ENCODE measurements around the gene MICALL1.

The MICALL1 gene

GRCh38 chr22:37894939-37895670, 11.0 kb upstream of the MICALL1 start:
- no peak overlapping the region for H3K4me3 Mint-ChIP-seq
- H3K27ac Mint-ChIP-seq (ENCODE audit: low read depth): peak overlapping the region; percentile 89
- H3K9me3 Mint-ChIP-seq: no peaks in the 10 kb centered on the region
- H3K27me3 Mint-ChIP-seq: no peaks in the 10 kb centered on the region
- DNase-seq (ENCODE audit: low spot score in 2 of 2) (no peak), ATAC-seq (replicated peaks; ENCODE audit: extremely low read depth, poor library complexity, severe bottlenecking) (no peak)
- H3K36me3 Mint-ChIP-seq (ENCODE audit: insufficient read depth): peaks cover under 1% of the 10 kb centered on the region
- peaks cover 10% of the 10 kb centered on the region for H3K4me1 Mint-ChIP-seq

GRCh38 chr22:37896181-37896592, 9.9 kb upstream of the MICALL1 start:
- Mint-ChIP-seq H3K36me3 (ENCODE audit: insufficient read depth) (no peaks in the 10 kb centered on the region), H3K4me3 (peak overlapping the region; percentile 54), H3K4me1 (peaks cover 10% of the 10 kb centered on the region), H3K9me3 (no peaks in the 10 kb centered on the region), H3K27me3 (no peaks in the 10 kb centered on the region), H3K27ac (ENCODE audit: low read depth) (peak overlapping the region; percentile 89)
- DNase-seq (ENCODE audit: low spot score in 2 of 2) (peak in 1 of 2 donors; percentile 42), ATAC-seq (replicated peaks; ENCODE audit: extremely low read depth, poor library complexity, severe bottlenecking) (peak; percentile 97)

GRCh38 chr22:37896939-37897338, 9.2 kb upstream of the MICALL1 start:
- peak overlapping the region; percentile 89 for H3K27ac Mint-ChIP-seq (ENCODE audit: low read depth)
- H3K9me3 Mint-ChIP-seq: no peaks in the 10 kb centered on the region
- H3K36me3 Mint-ChIP-seq (ENCODE audit: insufficient read depth): no peaks in the 10 kb centered on the region
- H3K4me3 Mint-ChIP-seq: no peak overlapping the region
- peaks cover 10% of the 10 kb centered on the region for H3K4me1 Mint-ChIP-seq
- ATAC-seq (replicated peaks; ENCODE audit: extremely low read depth, poor library complexity, severe bottlenecking) (no peak), DNase-seq (ENCODE audit: low spot score in 2 of 2) (no peak)
- H3K27me3 Mint-ChIP-seq: no peaks in the 10 kb centered on the region

- Mint-ChIP-seq H3K4me3 (no peak overlapping the region), H3K27ac (ENCODE audit: low read depth) (no peak overlapping the region), H3K9me3 (no peaks in the 10 kb centered on the region), H3K4me1 (peaks cover 10% of the 10 kb centered on the region), H3K27me3 (no peaks in the 10 kb centered on the region), H3K36me3 (ENCODE audit: insufficient read depth) (no peaks in the 10 kb centered on the region)
- no peak for DNase-seq (ENCODE audit: low spot score in 2 of 2)
- no peak for ATAC-seq (replicated peaks; ENCODE audit: extremely low read depth, poor library complexity, severe bottlenecking)
Observed at GRCh38 chr22:37897807-37898206, 8.3 kb upstream of the MICALL1 start.

DNA sequence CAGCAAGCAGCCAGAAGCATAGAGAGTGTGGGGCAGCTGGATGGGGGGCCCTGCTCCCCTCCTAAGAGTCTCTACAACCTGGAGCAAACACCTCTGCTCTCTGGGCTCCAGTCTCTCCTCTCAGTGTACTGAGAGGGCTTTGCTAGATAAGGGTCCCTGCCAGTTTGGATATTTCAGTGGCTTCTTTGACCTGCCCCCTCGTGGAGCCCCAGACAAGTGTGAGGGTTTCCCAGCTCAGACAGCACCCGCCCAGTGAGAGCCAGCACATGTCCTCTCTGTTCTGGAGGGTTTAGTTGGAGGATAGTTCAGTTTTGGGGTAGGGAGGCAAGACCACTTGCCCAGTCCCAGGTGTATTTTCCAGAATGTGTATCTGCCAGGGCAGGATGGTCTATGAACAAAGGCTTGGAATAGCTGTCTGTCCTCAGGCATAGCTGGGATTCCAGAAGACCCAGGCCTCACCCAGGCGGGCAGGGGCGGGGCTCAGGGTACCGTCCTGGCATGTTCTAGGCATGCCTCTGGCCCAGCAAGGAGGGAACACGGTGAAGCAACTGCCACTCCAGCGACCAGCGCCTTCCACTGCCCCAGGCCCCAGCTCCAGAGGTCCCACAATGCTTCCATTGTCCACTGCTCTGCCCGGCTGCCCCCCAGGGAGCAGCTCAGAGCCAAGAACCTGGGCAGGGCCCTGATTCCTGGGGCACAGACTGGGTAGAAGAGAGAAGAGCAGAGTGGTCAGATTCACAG, 7.5 kb upstream of the MICALL1 start:
- H3K4me1 Mint-ChIP-seq: peaks cover 10% of the 10 kb centered on the region
- H3K27ac Mint-ChIP-seq (ENCODE audit: low read depth): peak overlapping the region; percentile 41
- no peak for DNase-seq (ENCODE audit: low spot score in 2 of 2)
- H3K9me3 Mint-ChIP-seq: no peaks in the 10 kb centered on the region
- no peaks in the 10 kb centered on the region for H3K27me3 Mint-ChIP-seq
- ATAC-seq (replicated peaks; ENCODE audit: extremely low read depth, poor library complexity, severe bottlenecking): no peak
- no peaks in the 10 kb centered on the region for H3K36me3 Mint-ChIP-seq (ENCODE audit: insufficient read depth)
- H3K4me3 Mint-ChIP-seq: no peak overlapping the region

GRCh38 chr22:37904572-37905533, 1.2 kb upstream of the MICALL1 start:
- Mint-ChIP-seq H3K4me1 (peaks cover 34% of the 10 kb centered on the region), H3K9me3 (no peaks in the 10 kb centered on the region), H3K4me3 (peak overlapping the region; percentile 82), H3K27ac (ENCODE audit: low read depth) (peak overlapping the region; percentile 86), H3K36me3 (ENCODE audit: insufficient read depth) (peaks cover 9% of the 10 kb centered on the region), H3K27me3 (no peaks in the 10 kb centered on the region)
- no peak for ATAC-seq (replicated peaks; ENCODE audit: extremely low read depth, poor library complexity, severe bottlenecking)
- DNase-seq (ENCODE audit: low spot score in 2 of 2): no peak

- Mint-ChIP-seq H3K36me3 (ENCODE audit: insufficient read depth) (peaks cover 9% of the 10 kb centered on the region), H3K4me3 (peak overlapping the region; percentile 75), H3K4me1 (peaks cover 40% of the 10 kb centered on the region), H3K9me3 (no peaks in the 10 kb centered on the region), H3K27me3 (no peaks in the 10 kb centered on the region), H3K27ac (ENCODE audit: low read depth) (peak overlapping the region; percentile 19)
- DNase-seq (ENCODE audit: low spot score in 2 of 2): no peak
- ATAC-seq (replicated peaks; ENCODE audit: extremely low read depth, poor library complexity, severe bottlenecking): peak; percentile 35
Observed at GRCh38 chr22:37906364-37907008, 389 bp downstream of the MICALL1 start.

DNA sequence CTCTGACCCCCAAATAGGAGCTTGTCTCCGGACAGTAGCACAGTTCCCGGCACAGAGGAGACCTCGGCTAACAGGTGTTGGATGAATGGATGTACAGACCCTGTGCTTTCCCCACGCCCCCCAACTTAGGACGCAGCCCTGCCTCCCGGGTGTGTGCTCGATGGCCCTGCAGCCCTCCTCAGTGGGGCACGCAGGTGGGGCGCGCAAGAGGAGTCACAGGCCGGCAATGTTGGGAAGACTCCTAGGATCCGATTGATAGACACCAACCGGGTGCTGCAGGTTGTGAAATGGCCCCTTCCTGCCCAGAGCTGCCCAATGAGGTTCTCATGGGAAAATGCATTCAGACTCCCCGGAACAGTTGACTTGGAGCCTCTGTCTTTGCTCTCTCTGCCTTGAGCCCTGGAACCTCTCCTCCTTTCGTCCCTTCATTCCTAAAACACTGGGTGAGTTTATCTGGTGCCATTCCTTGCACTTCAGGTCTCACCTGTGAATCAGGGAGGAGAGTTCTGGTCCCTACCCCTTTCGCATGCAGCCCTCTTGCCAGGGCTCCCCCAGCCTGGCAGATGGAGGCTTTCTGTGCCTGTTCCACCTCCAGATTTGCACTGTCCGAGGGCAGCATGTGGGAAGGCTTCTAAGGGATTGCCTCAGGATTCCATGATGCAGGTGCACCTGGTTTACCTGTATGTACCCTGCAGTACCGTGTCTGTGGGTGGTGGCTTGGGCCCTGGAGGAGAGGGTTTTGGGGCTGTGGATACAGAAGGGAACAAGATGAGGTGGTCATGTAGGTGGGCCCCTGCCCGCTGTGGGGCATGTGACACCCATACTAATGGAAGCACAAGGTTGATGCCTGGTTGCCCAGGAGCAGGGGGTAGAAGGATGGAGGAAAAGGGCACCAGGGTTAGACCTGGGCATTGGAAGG, 1.2 kb downstream of the MICALL1 start:
- peak overlapping the region; percentile 75 for H3K4me3 Mint-ChIP-seq

GRCh38 chr22:37909766-37910165, 3.7 kb downstream of the MICALL1 start:
- H3K4me3 Mint-ChIP-seq: no peak overlapping the region
- H3K27me3 Mint-ChIP-seq: no peaks in the 10 kb centered on the region
- peaks cover 50% of the 10 kb centered on the region for H3K4me1 Mint-ChIP-seq
- no peaks in the 10 kb centered on the region for H3K9me3 Mint-ChIP-seq
- DNase-seq (ENCODE audit: low spot score in 2 of 2) (no peak), ATAC-seq (replicated peaks; ENCODE audit: extremely low read depth, poor library complexity, severe bottlenecking) (no peak)
- H3K27ac Mint-ChIP-seq (ENCODE audit: low read depth): peak overlapping the region; percentile 38
- peaks cover 22% of the 10 kb centered on the region for H3K36me3 Mint-ChIP-seq (ENCODE audit: insufficient read depth)

More for the DNA sequence above, 1.2 kb downstream of the MICALL1 start:
- H3K27ac Mint-ChIP-seq (ENCODE audit: low read depth): peak overlapping the region; percentile 19
- ATAC-seq (replicated peaks; ENCODE audit: extremely low read depth, poor library complexity, severe bottlenecking) (no peak), DNase-seq (ENCODE audit: low spot score in 2 of 2) (no peak)
- H3K36me3 Mint-ChIP-seq (ENCODE audit: insufficient read depth): peaks cover 9% of the 10 kb centered on the region
- peaks cover 48% of the 10 kb centered on the region for H3K4me1 Mint-ChIP-seq
- no peaks in the 10 kb centered on the region for H3K27me3 Mint-ChIP-seq
- no peaks in the 10 kb centered on the region for H3K9me3 Mint-ChIP-seq

- ATAC-seq (replicated peaks; ENCODE audit: extremely low read depth, poor library complexity, severe bottlenecking) (no peak), DNase-seq (ENCODE audit: low spot score in 2 of 2) (no peak)
- H3K4me1 Mint-ChIP-seq: peaks cover 41% of the 10 kb centered on the region
- H3K4me3 Mint-ChIP-seq: no peak overlapping the region
- H3K27ac Mint-ChIP-seq (ENCODE audit: low read depth): peak overlapping the region; percentile 49
- peaks cover 22% of the 10 kb centered on the region for H3K36me3 Mint-ChIP-seq (ENCODE audit: insufficient read depth)
- H3K27me3 Mint-ChIP-seq: no peaks in the 10 kb centered on the region
- no peaks in the 10 kb centered on the region for H3K9me3 Mint-ChIP-seq
Observed at GRCh38 chr22:37910890-37911672, 5.0 kb downstream of the MICALL1 start.

GRCh38 chr22:37911697-37912096, 5.6 kb downstream of the MICALL1 start:
- no peaks in the 10 kb centered on the region for H3K27me3 Mint-ChIP-seq
- no peak for DNase-seq (ENCODE audit: low spot score in 2 of 2)
- peak overlapping the region; percentile 49 for H3K27ac Mint-ChIP-seq (ENCODE audit: low read depth)
- H3K36me3 Mint-ChIP-seq (ENCODE audit: insufficient read depth): peaks cover 22% of the 10 kb centered on the region
- H3K9me3 Mint-ChIP-seq: no peaks in the 10 kb centered on the region
- ATAC-seq (replicated peaks; ENCODE audit: extremely low read depth, poor library complexity, severe bottlenecking): no peak
- no peak overlapping the region for H3K4me3 Mint-ChIP-seq
- H3K4me1 Mint-ChIP-seq: peaks cover 40% of the 10 kb centered on the region

Measured in central memory CD8-positive, alpha-beta T cell (primary cell).